LNCAP (cell line): Measurements from ENCODE around the gene LNP1.

Source experiments
- TF ChIP-seq, protein P1 (sequence below): fragments of 450-650 bp; IDR thresholded peaks from 2 replicates; pipeline ENCODE4 v1.5.1; 2017; ENCODE audit warnings: mild to moderate bottlenecking

Gene LNP1

DNA sequence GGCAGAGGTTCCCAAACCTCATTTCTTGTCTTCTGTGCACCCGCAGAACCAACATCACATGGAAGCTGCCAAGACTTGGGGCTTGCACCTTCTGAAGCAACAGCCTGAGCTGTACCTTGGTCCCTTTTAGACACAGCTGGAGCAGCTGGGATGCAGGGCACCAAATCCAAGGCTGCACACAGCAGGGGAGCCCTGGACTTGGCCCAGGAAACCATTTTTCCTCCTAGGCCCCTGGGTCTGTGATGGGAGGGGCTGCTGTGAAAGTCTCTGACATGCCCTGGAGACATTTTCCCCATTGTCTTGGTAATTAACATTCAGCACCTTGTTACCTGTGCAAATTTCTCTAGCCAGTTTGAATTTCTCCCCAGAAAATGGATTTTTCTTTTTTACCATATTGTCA, 57.5 kb downstream of the LNP1 start:
- TF ChIP-seq, protein P1, sequence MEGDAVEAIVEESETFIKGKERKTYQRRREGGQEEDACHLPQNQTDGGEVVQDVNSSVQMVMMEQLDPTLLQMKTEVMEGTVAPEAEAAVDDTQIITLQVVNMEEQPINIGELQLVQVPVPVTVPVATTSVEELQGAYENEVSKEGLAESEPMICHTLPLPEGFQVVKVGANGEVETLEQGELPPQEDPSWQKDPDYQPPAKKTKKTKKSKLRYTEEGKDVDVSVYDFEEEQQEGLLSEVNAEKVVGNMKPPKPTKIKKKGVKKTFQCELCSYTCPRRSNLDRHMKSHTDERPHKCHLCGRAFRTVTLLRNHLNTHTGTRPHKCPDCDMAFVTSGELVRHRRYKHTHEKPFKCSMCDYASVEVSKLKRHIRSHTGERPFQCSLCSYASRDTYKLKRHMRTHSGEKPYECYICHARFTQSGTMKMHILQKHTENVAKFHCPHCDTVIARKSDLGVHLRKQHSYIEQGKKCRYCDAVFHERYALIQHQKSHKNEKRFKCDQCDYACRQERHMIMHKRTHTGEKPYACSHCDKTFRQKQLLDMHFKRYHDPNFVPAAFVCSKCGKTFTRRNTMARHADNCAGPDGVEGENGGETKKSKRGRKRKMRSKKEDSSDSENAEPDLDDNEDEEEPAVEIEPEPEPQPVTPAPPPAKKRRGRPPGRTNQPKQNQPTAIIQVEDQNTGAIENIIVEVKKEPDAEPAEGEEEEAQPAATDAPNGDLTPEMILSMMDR = no peak

- TF ChIP-seq, protein P1 = peak; percentile 75
These were observed 61.7 kb downstream of the LNP1 start for GRCh38 chr3:100463002-100463401.

DNA sequence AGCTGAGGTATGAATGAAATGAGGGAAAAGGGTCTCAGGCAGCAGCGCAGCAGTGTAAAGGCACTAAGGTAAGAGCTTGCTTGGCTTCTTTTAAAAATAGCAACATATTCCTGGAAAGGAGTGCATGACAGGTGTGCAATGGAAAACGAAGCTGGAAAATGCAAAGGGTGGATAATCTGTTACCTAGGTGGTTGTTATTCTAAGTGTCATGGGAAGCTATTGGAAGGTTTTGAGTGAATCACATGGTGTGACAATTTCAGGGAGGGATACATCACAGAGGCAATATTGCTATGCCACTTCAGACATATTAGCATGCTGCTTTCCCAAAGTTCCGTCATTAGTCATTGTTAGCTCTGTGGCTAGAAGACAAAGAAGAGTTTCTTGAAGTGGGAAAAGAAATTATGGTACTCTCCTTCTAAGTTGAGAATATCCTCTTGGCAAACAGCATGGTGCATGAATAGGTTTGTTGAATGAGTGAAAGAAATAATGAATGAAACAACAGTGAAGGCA, 62.4 kb downstream of the LNP1 start:
- TF ChIP-seq, protein P1 = no peak

DNA sequence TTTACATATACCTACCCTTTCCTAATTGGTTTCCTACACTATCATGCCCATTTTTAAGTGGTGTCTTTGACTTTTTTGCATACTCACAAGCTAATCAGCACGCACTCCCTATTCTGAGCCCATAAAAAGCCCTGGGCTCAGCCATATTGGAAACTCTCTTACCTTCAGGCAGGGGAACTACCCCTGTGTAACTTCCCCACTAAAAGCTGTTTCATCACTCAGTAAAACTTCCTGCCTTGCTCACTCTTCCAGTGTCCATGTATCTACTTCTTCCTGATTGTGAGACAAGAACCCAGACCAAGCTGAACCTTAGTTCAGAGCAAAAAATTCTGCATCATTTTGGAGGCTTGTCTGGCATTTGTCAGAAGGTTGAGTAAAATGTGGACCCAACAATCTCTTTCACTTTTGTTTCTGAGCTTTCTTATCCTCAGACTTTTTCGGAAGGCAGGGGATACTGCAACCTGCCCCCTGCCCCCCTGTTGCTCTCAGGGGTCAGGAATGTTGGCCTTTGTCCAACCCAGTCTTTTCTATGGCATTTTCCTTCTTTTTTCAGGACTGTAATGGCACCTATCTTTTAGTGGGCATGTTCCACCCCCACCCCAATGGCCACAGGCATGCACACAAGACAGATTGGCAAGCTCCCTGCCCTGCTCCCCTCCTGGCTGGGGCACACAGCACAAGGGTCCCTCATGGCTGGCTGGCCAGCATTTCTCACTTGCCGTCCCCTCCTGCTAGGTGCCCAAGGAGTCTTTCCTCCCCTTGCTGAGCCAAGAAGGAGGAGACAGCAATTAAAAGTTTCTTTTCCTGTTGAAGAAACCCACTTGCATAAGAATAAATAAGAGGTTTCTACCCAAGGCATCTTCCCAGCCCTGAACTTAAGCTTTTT, 64.8 kb downstream of the LNP1 start:
- TF ChIP-seq, protein P1 = no peak

DNA sequence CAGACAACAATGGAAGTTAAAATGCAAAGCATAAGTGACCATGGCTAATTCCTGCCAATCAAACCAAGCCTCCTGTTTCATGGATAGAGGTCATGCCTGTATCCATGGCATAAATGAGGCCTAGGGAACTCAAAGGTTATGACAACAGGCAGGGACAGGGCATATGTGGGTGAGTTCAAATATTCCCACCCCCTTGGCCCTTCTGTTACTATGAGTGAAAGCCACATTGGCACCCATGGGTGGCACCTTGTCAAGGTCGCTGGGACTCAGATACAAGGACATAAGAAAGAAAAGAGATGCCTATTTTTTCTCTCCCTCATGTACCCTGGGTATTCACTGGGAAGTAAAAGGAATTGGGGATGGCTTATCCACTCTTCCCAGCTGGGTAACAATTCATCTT, 65.8 kb downstream of the LNP1 start:
- TF ChIP-seq, protein P1 = no peak

DNA sequence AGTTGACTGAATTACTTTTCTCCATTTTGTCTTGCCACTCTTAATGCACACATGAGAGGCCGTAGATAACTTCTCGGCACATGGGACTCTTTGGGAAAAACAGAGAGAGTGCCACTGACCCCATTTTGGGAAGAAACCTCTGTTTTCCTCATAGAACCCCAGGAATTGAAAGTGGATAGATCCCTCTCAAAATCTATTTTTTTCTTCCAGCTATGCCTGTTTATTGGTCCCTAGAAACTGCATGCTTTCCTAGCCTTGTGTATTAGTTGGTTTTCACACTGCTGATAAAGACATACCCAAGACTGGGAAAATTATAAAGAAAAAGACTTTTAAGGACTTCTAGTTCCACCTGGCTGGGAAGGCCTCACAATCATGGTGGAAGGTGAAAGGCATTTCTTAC, 67.3 kb downstream of the LNP1 start:
- TF ChIP-seq, protein P1 = no peak

DNA sequence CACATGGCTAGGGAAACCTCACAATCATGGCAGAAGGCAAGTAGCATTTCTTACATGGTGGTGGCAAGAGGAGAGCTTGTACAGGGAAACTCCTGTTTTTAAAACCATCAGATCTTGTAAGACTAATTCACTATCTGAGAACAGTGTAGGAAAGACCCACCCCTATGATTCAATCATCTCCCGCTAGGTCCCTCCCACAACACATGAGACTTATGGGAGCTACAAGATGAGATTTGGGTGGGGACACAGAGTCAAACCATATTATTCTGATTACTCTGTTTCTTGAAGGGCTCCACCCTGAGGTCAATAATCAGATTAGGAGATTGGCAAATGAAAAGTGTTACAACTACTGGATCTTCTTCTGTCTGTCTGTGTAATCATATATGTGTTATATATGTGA, 69.6 kb downstream of the LNP1 start:
- TF ChIP-seq, protein P1 = no peak
